Heart right ventricle (tissue), 16 donors: Measurements from ENCODE around the gene PTPN2. TPM values are rescaled to one million over a fixed set of nuclear protein-coding genes. Genes with fewer than 3 reads are reported as not detected.

Experiments used
- ATAC-seq, 8 donors: fragments of 200-7000 bp; cut with Tn5 transposase; one replicate each; pipeline ENCODE4 v1.9.1; 2020; ENCODE audit warnings: mild to moderate bottlenecking in 8 of 8, moderate library complexity in 8 of 8, moderate number of reproducible peaks in 1 of 8
- DNase-seq, 2 donors: peaks; one replicate each; pipeline ENCODE4 v3.0.0-alpha.2; 2020
- H3K27ac ChIP-seq, 10 donors: fragments of 200-600 bp; sonication (generic) in 2 of 10; one replicate each; pipeline versions ENCODE4 v1.5.0 to v1.8.0; 2020 to 2022; ENCODE audit warnings: mild to moderate bottlenecking in 3 of 10
- H3K27me3 ChIP-seq, 7 donors: fragments of 200-600 bp; one replicate each; pipeline ENCODE4 v1.8.0; 2021 to 2022; ENCODE audit warnings: mild to moderate bottlenecking in 2 of 7
- H3K36me3 ChIP-seq, 9 donors: fragments of 200-600 bp; sonication (generic) in 1 of 9; one replicate each; pipeline versions ENCODE4 v1.5.0 to v1.8.0; 2020 to 2022; ENCODE audit warnings: mild to moderate bottlenecking in 2 of 9
- H3K4me1 ChIP-seq, 9 donors: fragments of 200-600 bp; sonication (generic) in 1 of 9; one replicate each; pipeline versions ENCODE4 v1.5.0 to v1.8.0; 2020 to 2022; ENCODE audit warnings: mild to moderate bottlenecking in 4 of 9
- H3K4me3 ChIP-seq, 10 donors: fragments of 200-600 bp; sonication (generic) in 2 of 10; one replicate each; pipeline versions ENCODE4 v1.5.0 to v1.8.0; 2020 to 2022; ENCODE audit warnings: mild to moderate bottlenecking in 7 of 10, moderate library complexity in 2 of 10
- H3K9me3 ChIP-seq, 11 donors: fragments of 200-600 bp in 10 of 11; sonication (generic) in 2 of 11; one replicate each; pipeline versions ENCODE4 v1.5.0 to v1.8.0; 2013 to 2022; ENCODE audit warnings: mild to moderate bottlenecking in 2 of 11, control low read depth in 1 of 11, moderate library complexity in 1 of 11
- WGBS, 2 donors: extraction: QIAGEN DNeasy Blood & Tissue Kit; methylation state at CpG; one replicate each; pipeline ENCODE4 v1.1.7; 2013; ENCODE audit warnings: inconsistent platforms in 1 of 2; 5-methylcytosine and 5-hydroxymethylcytosine counted together
- intact Hi-C, 10 donors: fragments of 100-400 bp; cut with DNase I; formaldehyde crosslinking; loops; one replicate each; pipeline versions ENCODE4 v1.11.1 to v1.14.2; 2022
- polyA plus RNA-seq, 2 donors: library from polyadenylated mRNA; stranded (reverse); fragments of 200-250 nt; gene quantifications; one replicate each; pipeline ENCODE4 v1.2.3, GENCODE V29; 2013
- total RNA-seq, 10 donors: library from RNA; stranded (reverse); fragmentation: NEBNext Ultra II Directional in 3 of 10; extraction: Animal tissue kit (Norgen Biotek cat#: 25700) in 3 of 10; gene quantifications; one replicate each; pipeline versions ENCODE4 v1.2.1 to v1.2.4, GENCODE V29; 2021 to 2023
- TF ChIP-seq, protein P1 (sequence below), 9 donors: fragments of 200-600 bp; sonication (generic) in 2 of 9; IDR thresholded peaks; one replicate each; pipeline versions ENCODE4 v1.5.0 to v1.8.0; 2021 to 2022; ENCODE audit warnings: antibody characterized with exemption in 9 of 9, mild to moderate bottlenecking in 5 of 9, moderate library complexity in 1 of 9
- donor health status: Arrhythmogenic right ventricular cardiomyopathy.
- donor health status: ischemic (EF 13 %, LVEDD 7.1; RV severe dilation, severe dysfunction).
- donor health status: healthy with polysubstance abuse.
- donor health status: DM: no; HTN: yes; CAD: no.
- donor health status: DM: no; HTN: no; CAD: no.
- donor health status: ischemic (EF 25% LVEDD 6.9; RV normal size, moderate dysfunction).
- donor health status: ischemic (EF 25% LVEDD 5.7; RV mildly dilated, moderate dysfunction).
- donor health status: healthy.
- donor health status: DM: yes; HTN: yes; CAD: no.
- donor health status: Ischemic cardiomyopathy.
- donor health status: ischemic (EF 35%, LVEDD 5.7; RV mildly dilated, moderate dysfunction).
- donor health status: nonischemic (EF 11% LVEDD 7.7; RV severe dilation, severe dysfunction).
- donor health status: DM: yes; HTN: yes; CAD: no.
- donor health status: PGD.
- donor health status: ischemic (EF 29% LVEDD 5.4; RV normal size, mild dysfunction).
- donor health status: nonischemic (EF 23%, LVEDD 6.1; RV moderate dilation, normal function).

Gene PTPN2
- total and polyA plus RNA-seq, 12 donors = 10.5 to 19.5 (median 13.5) TPM

DNA sequence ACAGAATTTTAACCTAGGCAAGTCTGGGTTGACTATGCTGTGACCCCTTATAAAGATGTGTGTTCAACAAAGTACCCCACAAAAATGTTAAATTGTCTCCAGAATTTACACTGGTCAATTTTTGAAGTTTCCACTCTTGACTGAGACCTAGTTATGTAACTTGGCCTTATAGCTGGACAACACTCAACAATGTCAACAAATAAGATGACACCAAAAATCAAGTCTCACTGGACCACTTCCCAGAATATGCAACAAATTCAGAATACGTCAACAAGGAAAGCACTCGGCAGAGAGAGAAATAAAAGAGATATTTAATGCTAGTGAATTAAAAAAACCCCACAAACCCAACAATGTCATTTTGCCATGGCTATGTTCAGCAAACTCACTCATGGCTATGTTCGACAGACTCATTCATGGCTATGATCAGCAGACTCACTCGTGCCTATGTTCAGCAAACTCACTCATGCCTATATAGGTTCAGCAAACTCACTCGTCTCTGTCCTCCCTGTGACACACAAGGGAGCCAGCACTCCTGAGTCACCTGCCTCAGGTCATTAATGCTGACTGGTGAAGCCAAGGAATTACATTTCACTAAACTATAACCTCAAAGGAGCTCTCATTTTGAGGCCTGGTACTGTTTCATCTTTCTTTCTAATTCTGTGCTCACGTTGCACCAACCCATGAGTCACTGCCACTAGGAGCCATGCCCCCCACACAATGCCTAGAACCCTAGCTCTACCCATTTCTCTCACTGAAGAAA lies 72.7 kb downstream of the PTPN2 start:
- Histone ChIP-seq H3K27me3 (no peaks in the 10 kb centered on the region), H3K27ac (no peak overlapping the region), H3K4me1 (no peaks in the 10 kb centered on the region), H3K9me3 (peaks cover 0 to 9% (median 3%) of the 10 kb centered on the region in 11 donors), H3K4me3 (no peak overlapping the region), H3K36me3 (peaks cover 0 to 84% (median 23%) of the 10 kb centered on the region in 9 donors)
- WGBS, 2 donors = 78 to 82% methylated on average over 6 of the region's 6 CpGs
- DNase-seq = no peak
- TF ChIP-seq, protein P1, sequence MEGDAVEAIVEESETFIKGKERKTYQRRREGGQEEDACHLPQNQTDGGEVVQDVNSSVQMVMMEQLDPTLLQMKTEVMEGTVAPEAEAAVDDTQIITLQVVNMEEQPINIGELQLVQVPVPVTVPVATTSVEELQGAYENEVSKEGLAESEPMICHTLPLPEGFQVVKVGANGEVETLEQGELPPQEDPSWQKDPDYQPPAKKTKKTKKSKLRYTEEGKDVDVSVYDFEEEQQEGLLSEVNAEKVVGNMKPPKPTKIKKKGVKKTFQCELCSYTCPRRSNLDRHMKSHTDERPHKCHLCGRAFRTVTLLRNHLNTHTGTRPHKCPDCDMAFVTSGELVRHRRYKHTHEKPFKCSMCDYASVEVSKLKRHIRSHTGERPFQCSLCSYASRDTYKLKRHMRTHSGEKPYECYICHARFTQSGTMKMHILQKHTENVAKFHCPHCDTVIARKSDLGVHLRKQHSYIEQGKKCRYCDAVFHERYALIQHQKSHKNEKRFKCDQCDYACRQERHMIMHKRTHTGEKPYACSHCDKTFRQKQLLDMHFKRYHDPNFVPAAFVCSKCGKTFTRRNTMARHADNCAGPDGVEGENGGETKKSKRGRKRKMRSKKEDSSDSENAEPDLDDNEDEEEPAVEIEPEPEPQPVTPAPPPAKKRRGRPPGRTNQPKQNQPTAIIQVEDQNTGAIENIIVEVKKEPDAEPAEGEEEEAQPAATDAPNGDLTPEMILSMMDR (IDR thresholded peaks at IDR 0.05) = no peak
- ATAC-seq = no peak
- intact Hi-C loops = loop anchor here in 1 of 10 donors (10.0 kb wide), 1 partner anchor 63 kb away; no protein-coding TSS in a partner anchor

DNA sequence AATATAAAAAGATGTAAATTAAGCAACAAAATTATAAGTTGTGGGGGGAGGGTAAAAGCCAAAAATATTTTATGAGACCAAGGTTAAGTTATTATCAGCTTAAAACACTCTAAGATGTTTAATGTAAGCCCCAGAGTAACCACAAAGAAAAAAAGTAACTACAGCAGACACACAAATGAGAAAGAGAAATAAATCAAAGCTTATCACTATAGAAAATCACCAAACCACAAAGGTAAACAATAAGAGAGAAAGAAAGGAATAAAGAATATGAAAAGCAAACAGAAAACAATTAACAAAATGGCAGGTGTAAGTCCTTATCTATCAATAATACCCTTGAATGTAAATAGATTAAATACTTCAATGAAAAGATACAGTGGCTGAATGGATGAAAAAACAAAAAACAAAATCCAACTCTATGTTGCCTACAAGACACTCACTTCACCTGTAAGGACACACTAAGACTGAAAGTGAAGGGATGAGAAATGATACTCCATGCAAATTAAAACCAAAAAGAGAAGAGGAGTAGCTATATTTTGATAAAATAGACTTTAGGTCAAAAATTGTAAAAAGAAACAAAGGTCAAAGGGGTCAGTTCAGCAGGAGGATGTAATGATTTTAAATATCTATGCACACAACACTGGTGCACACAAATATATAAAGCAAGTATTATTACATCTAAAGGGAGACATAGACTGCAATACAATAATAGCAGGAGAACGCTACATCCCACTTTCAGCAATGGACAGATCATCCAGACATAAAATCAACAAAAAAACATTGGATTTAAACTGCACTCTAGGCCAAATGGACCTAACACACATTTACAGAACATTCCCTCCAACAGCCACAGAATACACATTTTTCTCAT lies 80.7 kb downstream of the PTPN2 start:
- H3K36me3 ChIP-seq = peaks cover 0 to 62% (median 15%) of the 10 kb centered on the region in 9 donors
- H3K9me3 ChIP-seq = peaks cover 0 to 26% (median 5%) of the 10 kb centered on the region in 11 donors
- H3K27ac ChIP-seq = no peak overlapping the region
- intact Hi-C loops = no loop called here
- no peak overlapping the region for H3K4me3 ChIP-seq
- DNase-seq = no peak
- ATAC-seq = no peak
- TF ChIP-seq, protein P1 (IDR thresholded peaks at IDR 0.05) = no peak
- H3K4me1 ChIP-seq = no peaks in the 10 kb centered on the region
- no peaks in the 10 kb centered on the region for H3K27me3 ChIP-seq
- WGBS, 2 donors = 98 to 100% methylated on average over 1 of the region's 1 CpG

DNA sequence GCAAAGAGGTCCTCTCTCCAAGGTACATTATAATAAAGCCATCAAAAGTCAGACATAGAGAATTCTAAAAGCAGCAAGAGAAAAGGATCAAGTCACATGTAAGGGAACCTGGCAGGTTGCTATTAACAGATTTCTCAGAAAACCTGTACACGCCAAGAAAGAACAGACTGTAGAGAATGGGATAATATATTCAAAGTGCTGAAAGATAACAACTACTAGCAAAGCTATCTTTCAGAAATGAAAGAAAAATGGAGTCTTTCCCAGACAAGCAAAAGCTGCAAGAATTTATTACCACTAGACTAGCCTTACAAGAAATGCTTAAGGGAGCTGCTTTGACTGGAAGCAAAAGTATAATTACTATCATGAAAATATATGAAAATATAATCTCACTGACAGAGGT lies 81.5 kb downstream of the PTPN2 start:
- intact Hi-C loops = no loop called here
- peaks cover 0 to 69% (median 19%) of the 10 kb centered on the region in 9 donors for H3K36me3 ChIP-seq
- 97% methylated on average over 1 of the region's 1 CpG for WGBS, 2 donors

DNA sequence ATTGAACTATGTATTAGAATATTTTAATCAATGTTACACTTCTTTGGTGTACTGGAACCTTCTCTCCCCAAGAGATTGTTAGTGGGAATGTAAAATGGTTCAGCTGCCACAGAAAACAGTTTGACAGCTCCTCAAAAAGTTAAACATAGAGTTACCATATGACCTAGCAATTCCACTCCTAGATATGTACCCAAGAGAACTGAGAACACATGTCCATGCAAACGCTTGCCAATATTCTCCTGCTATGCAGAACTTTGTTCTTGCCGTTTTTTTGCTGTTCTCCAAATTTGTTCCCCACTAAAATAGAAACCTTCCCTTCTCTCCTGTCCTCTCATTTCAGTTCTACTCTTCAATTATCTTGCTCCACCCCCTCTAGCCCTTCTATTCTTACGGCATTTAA lies 87.6 kb downstream of the PTPN2 start:
- DNase-seq = no peak
- no peak for ATAC-seq
- no peak overlapping the region for H3K27ac ChIP-seq
- WGBS, 2 donors = 82 to 84% methylated on average over 3 of the region's 3 CpGs
- intact Hi-C loops = no loop called here
- H3K36me3 ChIP-seq = peaks cover 0 to 92% (median 15%) of the 10 kb centered on the region in 9 donors
- H3K27me3 ChIP-seq = no peaks in the 10 kb centered on the region
- TF ChIP-seq, protein P1 (IDR thresholded peaks at IDR 0.05) = no peak
- H3K4me1 ChIP-seq = no peaks in the 10 kb centered on the region
- H3K4me3 ChIP-seq = no peak overlapping the region
- no peaks in the 10 kb centered on the region for H3K9me3 ChIP-seq

More for the DNA sequence above, 81.5 kb downstream of the PTPN2 start:
- no peaks in the 10 kb centered on the region for H3K4me1 ChIP-seq
- ATAC-seq = no peak
- H3K9me3 ChIP-seq = peaks cover 0 to 26% (median 5%) of the 10 kb centered on the region in 11 donors
- TF ChIP-seq, protein P1 (IDR thresholded peaks at IDR 0.05) = no peak
- H3K27ac ChIP-seq = no peak overlapping the region
- H3K27me3 ChIP-seq = no peaks in the 10 kb centered on the region
- DNase-seq = no peak
- H3K4me3 ChIP-seq = no peak overlapping the region
